HepG2 (cell line): ENCODE data around the gene PCDHGC5.

Experiments used
- CEBPB ChIP-seq: IDR thresholded peaks from 2 replicates; pipeline ENCODE4 v1.6.1; 2011; ENCODE audit warnings: low read depth, low read length, improper control_type of control experiment, borderline replicate concordance
- EP300 ChIP-seq, 3 experiments: sonication (generic) in 1 of 3; formaldehyde crosslinking in 1 of 3; IDR thresholded peaks; 2 replicates each; pipeline versions ENCODE4 v1.5.1 to v1.6.1; 2011 to 2020; ENCODE audit warnings: low read depth in 2 of 3, low read length in 2 of 3, borderline replicate concordance in 1 of 3, improper control_type of control experiment in 1 of 3, mild to moderate bottlenecking in 1 of 3, missing genetic modification reagents in 1 of 3, moderate library complexity in 1 of 3
- EZH2 ChIP-seq: conservative IDR thresholded peaks from 2 replicates; pipeline ENCODE4 v1.6.1; 2012; ENCODE audit warnings: mild to moderate bottlenecking, low read depth, low read length, moderate library complexity
- FOXJ3 ChIP-seq: sonication (generic); formaldehyde crosslinking; IDR thresholded peaks from 2 replicates; pipeline ENCODE4 v1.4.0; 2020; ENCODE audit warnings: missing genetic modification reagents, mild to moderate bottlenecking, borderline replicate concordance
- POLR2AphosphoS5 ChIP-seq: IDR thresholded peaks from 2 replicates; pipeline ENCODE4 v1.6.1; 2012; ENCODE audit warnings: low read depth, low read length
- PRDM4 ChIP-seq: sonication (generic); formaldehyde crosslinking; IDR thresholded peaks from 2 replicates; pipeline ENCODE4 v1.9.0; 2021; ENCODE audit warnings: missing genetic modification reagents, borderline replicate concordance
- ZNF660 ChIP-seq: sonication (generic); formaldehyde crosslinking; IDR thresholded peaks from 2 replicates; pipeline ENCODE4 v1.5.1; 2020; ENCODE audit warnings: mild to moderate bottlenecking, low read depth, missing genetic modification reagents, borderline replicate concordance

- TF ChIP-seq PRDM4 (CRISPR knock-in tag) (no peak), POLR2AphosphoS5 (no peak), ZNF660 (CRISPR knock-in tag) (no peak), EZH2 (no peak), EP300 (IDR thresholded peaks at IDR 0.05; ENCODE audit: low read depth in 2 of 2, low read length in 2 of 2) (no peak), EP300 (CRISPR knock-in tag; IDR thresholded peaks at IDR 0.05; ENCODE audit: borderline replicate concordance) (no peak), CEBPB (no peak), FOXJ3 (CRISPR knock-in tag) (no peak)
These were observed 49.3 kb upstream of the PCDHGC5 start for GRCh38 chr5:141439411-141440141.
